GM12878 (cell line): ENCODE data around the gene CACNA1E. TPM values are rescaled to one million over a fixed set of nuclear protein-coding genes. Genes with fewer than 3 reads are reported as not detected.
A peak's percentile ranks its signal among the peaks of the same experiment; 100 is the strongest.

Experiments
- ASH2L ChIP-seq: fragments of 300-600, 200-600 bp; sonication (generic); IDR thresholded peaks from 2 replicates; pipeline ENCODE4 v1.6.1; 2017; ENCODE audit warnings: low read depth, mild to moderate bottlenecking, borderline replicate concordance
- BHLHE40 ChIP-seq, 2 experiments: fragments of 450-650 bp in 1 of 2; IDR thresholded peaks; 2 replicates each; pipeline ENCODE4 v1.6.1; 2011 to 2017; ENCODE audit warnings: low read depth in 2 of 2, borderline replicate concordance in 1 of 2, improper control_type of control experiment in 1 of 2, low read length in 1 of 2, mild to moderate bottlenecking in 1 of 2
- E2F8 ChIP-seq: fragments of 450-650 bp; IDR thresholded peaks from 2 replicates; pipeline ENCODE4 v1.6.1; 2018; ENCODE audit warnings: mild to moderate bottlenecking, low read depth, moderate library complexity; ENCODE audit not compliant: partially characterized antibody
- GABPA ChIP-seq: IDR thresholded peaks from 2 replicates; pipeline ENCODE4 v1.6.1; 2014; ENCODE audit warnings: antibody characterized with exemption, low read depth, mild to moderate bottlenecking, inconsistent platforms
- HDAC2 ChIP-seq: fragments of 200-600 bp; sonication (generic); IDR thresholded peaks from 2 replicates; pipeline ENCODE4 v1.6.1; 2017
- KLF5 ChIP-seq: fragments of 450-650 bp; IDR thresholded peaks from 2 replicates; pipeline ENCODE4 v1.6.1; 2014; ENCODE audit warnings: mild to moderate bottlenecking; ENCODE audit not compliant: partially characterized antibody
- LARP7 ChIP-seq: fragments of 450-650 bp; IDR thresholded peaks from 2 replicates; pipeline ENCODE4 v1.6.1; 2017; ENCODE audit warnings: mild to moderate bottlenecking
- MEF2A ChIP-seq: IDR thresholded peaks from 2 replicates; pipeline ENCODE4 v1.6.1; 2011; ENCODE audit warnings: low read depth, mild to moderate bottlenecking, low read length, moderate library complexity; ENCODE audit not compliant: insufficient read depth
- MEF2B ChIP-seq: fragments of 450-650 bp; IDR thresholded peaks from 2 replicates; pipeline ENCODE4 v1.6.1; 2018; ENCODE audit warnings: mild to moderate bottlenecking, moderate library complexity; ENCODE audit not compliant: partially characterized antibody, poor library complexity, severe bottlenecking
- NR2C1 ChIP-seq: fragments of 450-650 bp; IDR thresholded peaks from 2 replicates; pipeline ENCODE4 v1.6.1; 2017; ENCODE audit warnings: antibody characterized with exemption, mild to moderate bottlenecking, moderate library complexity
- NR2C2 ChIP-seq: IDR thresholded peaks from 2 replicates; pipeline ENCODE4 v1.6.1; 2011; ENCODE audit warnings: borderline replicate concordance, low read depth; ENCODE audit not compliant: control insufficient read depth, insufficient read length
- POLR2AphosphoS2 ChIP-seq: IDR thresholded peaks from 2 replicates; pipeline ENCODE4 v1.6.1; 2011; ENCODE audit warnings: low read depth, mild to moderate bottlenecking, low read length, improper control_type of control experiment, moderate library complexity
- RAD21 ChIP-seq: IDR thresholded peaks from 2 replicates; pipeline ENCODE4 v1.6.1; 2011; ENCODE audit warnings: mild to moderate bottlenecking, low read depth, low read length, moderate library complexity; ENCODE audit not compliant: insufficient read depth
- SIX5 ChIP-seq: IDR thresholded peaks from 2 replicates; pipeline ENCODE4 v1.6.1; 2011; ENCODE audit warnings: mild to moderate bottlenecking, low read depth, low read length, moderate library complexity; ENCODE audit not compliant: severe bottlenecking
- SMAD1 ChIP-seq: fragments of 450-650 bp; IDR thresholded peaks from 2 replicates; pipeline ENCODE4 v1.6.1; 2018; ENCODE audit warnings: mild to moderate bottlenecking, low read depth; ENCODE audit not compliant: partially characterized antibody
- SMARCA5 ChIP-seq: fragments of 450-650 bp; IDR thresholded peaks from 2 replicates; pipeline ENCODE4 v1.6.1; 2017; ENCODE audit warnings: mild to moderate bottlenecking
- TARDBP ChIP-seq: IDR thresholded peaks from 2 replicates; pipeline ENCODE4 v1.6.1; 2016; ENCODE audit warnings: borderline replicate concordance
- WRNIP1 ChIP-seq: IDR thresholded peaks from 2 replicates; pipeline ENCODE4 v1.6.1; 2011; ENCODE audit warnings: low read depth, low read length, improper control_type of control experiment, borderline replicate concordance
- ZBED1 ChIP-seq: IDR thresholded peaks from 2 replicates; pipeline ENCODE4 v1.6.1; 2016; ENCODE audit warnings: borderline replicate concordance
- ZZZ3 ChIP-seq: IDR thresholded peaks from 2 replicates; pipeline ENCODE4 v1.6.1; 2011; ENCODE audit warnings: low read depth; ENCODE audit not compliant: control insufficient read depth, insufficient read length
- polyA plus RNA-seq, 11 experiments: library from polyadenylated mRNA; depleted of rRNA in 4 of 11; unstranded in 6 of 11; stranded (reverse) in 5 of 11; fragments of >200 nt; fragmentation: Nextera tagmentation in 4 of 11; fragmentation: Illumina TruSeq in 1 of 11; extraction: Ambion mirVana in 4 of 11; extraction: Trizol in 1 of 11; gene quantifications; 1 replicate in 1 of 11; 2 replicates in 10 of 11; pipeline versions ENCODE4 v1.2.1 to v1.2.3, GENCODE V29; 2011 to 2016; ENCODE audit warnings: inconsistent platforms in 2 of 11, missing spikeins in 2 of 11, low read depth in 1 of 11
- total RNA-seq, 4 experiments: library from RNA; depleted of rRNA in 3 of 4; stranded (reverse); fragments of >200 nt in 3 of 4; fragmentation: Illumina TruSeq in 1 of 4; extraction: Trizol in 1 of 4; gene quantifications; 2 replicates each; pipeline versions ENCODE4 v1.2.1 to v1.2.3, GENCODE V29; 2013 to 2021
- TF ChIP-seq, protein P1 (sequence below): fragments of 450-650 bp; formaldehyde crosslinking; IDR thresholded peaks from 2 replicates; pipeline ENCODE4 v1.4.0; 2022; ENCODE audit warnings: mild to moderate bottlenecking, moderate library complexity
- TF ChIP-seq, protein P2 (sequence below): fragments of 450-650 bp; conservative IDR thresholded peaks from 2 replicates; pipeline ENCODE4 v1.6.1; 2017; ENCODE audit warnings: mild to moderate bottlenecking, moderate library complexity

Gene CACNA1E
- total and polyA plus RNA-seq, 10 of the 15 experiments (the other 5 are each of a cell fraction or from before 2014, with no cell fraction given) = 0.57 to 22.0 (median 8.5) TPM

GRCh38 chr1:181479137-181479745 lies 4.1 kb upstream of the CACNA1E start (continued):
- TF ChIP-seq TARDBP (no peak), HDAC2 (no peak), SMARCA5 (0 out of 2 replicates have a peak, but pooled peaks have one; percentile 22), POLR2AphosphoS2 (no peak), SIX5 (no peak), LARP7 (peak; percentile 25; the same call in 1 of the 2 replicates), BHLHE40 (IDR thresholded peaks at IDR 0.05; ENCODE audit: borderline replicate concordance in 1 of 2, low read depth in 2 of 2, low read length in 1 of 2) (no peak), MEF2A (0 out of 2 replicates have a peak, but pooled peaks have one; percentile 13), NR2C1 (no peak), MEF2B (no peak), KLF5 (no peak), WRNIP1 (no peak), GABPA (no peak), E2F8 (no peak), SMAD1 (no peak), ZZZ3 (no peak), NR2C2 (no peak), ZBED1 (no peak), ASH2L (no peak), RAD21 (peak; percentile 95)
- TF ChIP-seq, protein P1, sequence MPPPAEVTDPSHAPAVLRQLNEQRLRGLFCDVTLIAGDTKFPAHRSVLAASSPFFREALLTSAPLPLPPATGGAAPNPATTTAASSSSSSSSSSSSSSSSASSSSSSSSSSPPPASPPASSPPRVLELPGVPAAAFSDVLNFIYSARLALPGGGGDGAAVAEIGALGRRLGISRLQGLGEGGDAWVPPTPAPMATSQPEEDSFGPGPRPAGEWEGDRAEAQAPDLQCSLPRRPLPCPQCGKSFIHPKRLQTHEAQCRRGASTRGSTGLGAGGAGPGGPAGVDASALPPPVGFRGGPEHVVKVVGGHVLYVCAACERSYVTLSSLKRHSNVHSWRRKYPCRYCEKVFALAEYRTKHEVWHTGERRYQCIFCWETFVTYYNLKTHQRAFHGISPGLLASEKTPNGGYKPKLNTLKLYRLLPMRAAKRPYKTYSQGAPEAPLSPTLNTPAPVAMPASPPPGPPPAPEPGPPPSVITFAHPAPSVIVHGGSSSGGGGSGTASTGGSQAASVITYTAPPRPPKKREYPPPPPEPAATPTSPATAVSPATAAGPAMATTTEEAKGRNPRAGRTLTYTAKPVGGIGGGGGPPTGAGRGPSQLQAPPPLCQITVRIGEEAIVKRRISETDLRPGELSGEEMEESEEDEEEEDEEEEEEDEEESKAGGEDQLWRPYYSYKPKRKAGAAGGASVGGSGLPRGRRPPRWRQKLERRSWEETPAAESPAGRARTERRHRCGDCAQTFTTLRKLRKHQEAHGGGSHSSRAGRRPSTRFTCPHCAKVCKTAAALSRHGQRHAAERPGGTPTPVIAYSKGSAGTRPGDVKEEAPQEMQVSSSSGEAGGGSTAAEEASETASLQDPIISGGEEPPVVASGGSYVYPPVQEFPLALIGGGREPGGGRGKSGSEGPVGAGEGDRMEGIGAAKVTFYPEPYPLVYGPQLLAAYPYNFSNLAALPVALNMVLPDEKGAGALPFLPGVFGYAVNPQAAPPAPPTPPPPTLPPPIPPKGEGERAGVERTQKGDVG (CRISPR knock-in tag) = no peak
- TF ChIP-seq, protein P2, sequence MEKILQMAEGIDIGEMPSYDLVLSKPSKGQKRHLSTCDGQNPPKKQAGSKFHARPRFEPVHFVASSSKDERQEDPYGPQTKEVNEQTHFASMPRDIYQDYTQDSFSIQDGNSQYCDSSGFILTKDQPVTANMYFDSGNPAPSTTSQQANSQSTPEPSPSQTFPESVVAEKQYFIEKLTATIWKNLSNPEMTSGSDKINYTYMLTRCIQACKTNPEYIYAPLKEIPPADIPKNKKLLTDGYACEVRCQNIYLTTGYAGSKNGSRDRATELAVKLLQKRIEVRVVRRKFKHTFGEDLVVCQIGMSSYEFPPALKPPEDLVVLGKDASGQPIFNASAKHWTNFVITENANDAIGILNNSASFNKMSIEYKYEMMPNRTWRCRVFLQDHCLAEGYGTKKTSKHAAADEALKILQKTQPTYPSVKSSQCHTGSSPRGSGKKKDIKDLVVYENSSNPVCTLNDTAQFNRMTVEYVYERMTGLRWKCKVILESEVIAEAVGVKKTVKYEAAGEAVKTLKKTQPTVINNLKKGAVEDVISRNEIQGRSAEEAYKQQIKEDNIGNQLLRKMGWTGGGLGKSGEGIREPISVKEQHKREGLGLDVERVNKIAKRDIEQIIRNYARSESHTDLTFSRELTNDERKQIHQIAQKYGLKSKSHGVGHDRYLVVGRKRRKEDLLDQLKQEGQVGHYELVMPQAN = no peak
